GM23338 (cell line): ENCODE measurements around the gene TYROBP. TPM values are rescaled to one million over a fixed set of nuclear protein-coding genes. Genes with fewer than 3 reads are reported as not detected.

Source experiments
- ATAC-seq: fragments of 200-7000 bp; cut with Tn5 transposase; 3 replicates; pipeline ENCODE4 v1.9.1; 2020
- DNase-seq: peaks from one replicate; pipeline ENCODE4 v3.0.0-alpha.2; 2015; ENCODE audit warnings: low spot score
- H2AFZ ChIP-seq: fragments of 200-600 bp; sonication (generic); 2 replicates; pipeline ENCODE4 v1.8.0; 2016; ENCODE audit warnings: antibody characterized with exemption, mild to moderate bottlenecking, moderate library complexity
- H3F3A ChIP-seq: fragments of 200-600 bp; sonication (generic); replicated peaks from 2 replicates; pipeline ENCODE4 v1.8.0; 2017; ENCODE audit warnings: antibody characterized with exemption, mixed run types, low read depth
- H3K27ac ChIP-seq: fragments of 200-600 bp; sonication (generic); 2 replicates; pipeline ENCODE4 v1.6.1; 2016; ENCODE audit warnings: low read depth
- H3K27me3 ChIP-seq: fragments of 200-600 bp; sonication (generic); 2 replicates; pipeline ENCODE4 v1.8.0; 2016; ENCODE audit warnings: mild to moderate bottlenecking, mixed run types, moderate library complexity; ENCODE audit not compliant: insufficient read depth
- H3K36me3 ChIP-seq: fragments of 200-600 bp; sonication (generic); 2 replicates; pipeline ENCODE4 v1.8.0; 2016; ENCODE audit warnings: mild to moderate bottlenecking; ENCODE audit not compliant: insufficient read depth
- H3K4me1 ChIP-seq: fragments of 200-600 bp; sonication (generic); 2 replicates; pipeline ENCODE4 v1.8.0; 2016; ENCODE audit warnings: mild to moderate bottlenecking, moderate library complexity; ENCODE audit not compliant: insufficient read depth
- H3K4me2 ChIP-seq: fragments of 200-600 bp; sonication (generic); 2 replicates; pipeline ENCODE4 v1.7.1; 2017; ENCODE audit warnings: mixed run types
- H3K4me3 ChIP-seq: fragments of 200-600 bp; sonication (generic); 2 replicates; pipeline ENCODE4 v1.6.1; 2016; ENCODE audit warnings: mixed run types
- H3K79me2 ChIP-seq: fragments of 200-600 bp; sonication (generic); replicated peaks from 2 replicates; pipeline ENCODE4 v1.8.0; 2017; ENCODE audit warnings: mild to moderate bottlenecking; ENCODE audit not compliant: insufficient read depth
- H3K9me2 ChIP-seq: fragments of 200-600 bp; sonication (generic); 2 replicates; pipeline ENCODE4 v1.8.0; 2017; ENCODE audit not compliant: insufficient read depth
- H4K20me1 ChIP-seq: fragments of 200-600 bp; sonication (generic); replicated peaks from 2 replicates; pipeline ENCODE4 v1.8.0; 2017; ENCODE audit warnings: mild to moderate bottlenecking; ENCODE audit not compliant: insufficient read depth
- H3K27ac Mint-ChIP-seq: 2 replicates; pipeline ENCODE4 v1.8.0; 2020; ENCODE audit warnings: inconsistent platforms, mild to moderate bottlenecking, moderate library complexity, mixed read lengths
- H3K27me3 Mint-ChIP-seq: 3 replicates; pipeline ENCODE4 v1.8.0; 2022; ENCODE audit warnings: low read depth, mild to moderate bottlenecking, moderate library complexity, mixed read lengths, inconsistent platforms; ENCODE audit not compliant: insufficient read depth, poor library complexity
- H3K36me3 Mint-ChIP-seq: 3 replicates; pipeline ENCODE4 v1.8.0; 2021; ENCODE audit warnings: low read depth, mild to moderate bottlenecking, inconsistent platforms, moderate library complexity, mixed read lengths
- H3K4me1 Mint-ChIP-seq: 3 replicates; pipeline ENCODE4 v1.8.0; 2020; ENCODE audit warnings: mild to moderate bottlenecking, inconsistent platforms, mixed read lengths
- H3K4me3 Mint-ChIP-seq: 3 replicates; pipeline ENCODE4 v1.8.0; 2021; ENCODE audit warnings: moderate library complexity, mild to moderate bottlenecking, inconsistent platforms, mixed read lengths
- H3K9me3 Mint-ChIP-seq: 3 replicates; pipeline ENCODE4 v1.8.0; 2020; ENCODE audit warnings: moderate library complexity, mild to moderate bottlenecking, inconsistent platforms, mixed read lengths
- CREB1 ChIP-seq: fragments of 250-450 bp; sonication (Bioruptor Pico); IDR thresholded peaks from 2 replicates; pipeline ENCODE4 v1.5.0; 2020; ENCODE audit warnings: low read depth, mild to moderate bottlenecking, moderate library complexity
- EZH2 ChIP-seq: fragments of 200-600 bp; sonication (generic); IDR thresholded peaks from one replicate; pipeline ENCODE4 v1.8.0; 2017; ENCODE audit warnings: antibody characterized with exemption, mild to moderate bottlenecking, low read depth; ENCODE audit not compliant: unreplicated experiment
- JUNB ChIP-seq: IDR thresholded peaks from one replicate; pipeline ENCODE4 v1.6.1; 2016; ENCODE audit warnings: antibody characterized with exemption; ENCODE audit not compliant: unreplicated experiment
- NANOG ChIP-seq: IDR thresholded peaks from 2 replicates; pipeline ENCODE4 v1.6.1; 2016; ENCODE audit warnings: antibody characterized with exemption, borderline replicate concordance
- POLR2AphosphoS5 ChIP-seq: IDR thresholded peaks from 2 replicates; pipeline ENCODE4 v1.6.1; 2016; ENCODE audit warnings: antibody characterized with exemption, low read depth
- STAT1 ChIP-seq: IDR thresholded peaks from one replicate; pipeline ENCODE4 v1.6.1; 2016; ENCODE audit warnings: antibody characterized with exemption; ENCODE audit not compliant: unreplicated experiment
- ZNF114 ChIP-seq: fragments of 250-450 bp; sonication (Bioruptor Pico); IDR thresholded peaks from 2 replicates; pipeline ENCODE4 v1.5.0; 2020; ENCODE audit warnings: mild to moderate bottlenecking, moderate library complexity
- ZNF331 ChIP-seq: fragments of 250-450 bp; sonication (Bioruptor Pico); IDR thresholded peaks from 2 replicates; pipeline ENCODE4 v1.5.0; 2020; ENCODE audit warnings: low read depth, mild to moderate bottlenecking, moderate library complexity
- polyA plus RNA-seq: library from polyadenylated mRNA; unstranded; fragments of >200 nt; fragmentation: Nextera tagmentation; extraction: Ambion mirVana; gene quantifications from 2 replicates; pipeline ENCODE4 v1.2.1, GENCODE V29; 2016
- total RNA-seq: library from RNA; depleted of rRNA; stranded (reverse); fragments of >200 nt; shearing (Covaris generic); gene quantifications from 2 replicates; pipeline ENCODE4 v1.2.3, GENCODE V29; 2014
- TF ChIP-seq, protein P1 (sequence below): fragments of 250-450 bp; sonication (Bioruptor Pico); IDR thresholded peaks from 2 replicates; pipeline ENCODE4 v1.5.0; 2020; ENCODE audit warnings: mild to moderate bottlenecking, moderate library complexity
- TF ChIP-seq, protein P2 (sequence below): IDR thresholded peaks from one replicate; pipeline ENCODE4 v1.6.1; 2018; ENCODE audit warnings: antibody characterized with exemption; ENCODE audit not compliant: unreplicated experiment
- TF ChIP-seq, protein P3 (sequence below): IDR thresholded peaks from 2 replicates; pipeline ENCODE4 v1.6.1; 2016; ENCODE audit warnings: antibody characterized with exemption

The TYROBP gene
- total and polyA plus RNA-seq, 2 experiments from 2014 or later = not detected

DNA sequence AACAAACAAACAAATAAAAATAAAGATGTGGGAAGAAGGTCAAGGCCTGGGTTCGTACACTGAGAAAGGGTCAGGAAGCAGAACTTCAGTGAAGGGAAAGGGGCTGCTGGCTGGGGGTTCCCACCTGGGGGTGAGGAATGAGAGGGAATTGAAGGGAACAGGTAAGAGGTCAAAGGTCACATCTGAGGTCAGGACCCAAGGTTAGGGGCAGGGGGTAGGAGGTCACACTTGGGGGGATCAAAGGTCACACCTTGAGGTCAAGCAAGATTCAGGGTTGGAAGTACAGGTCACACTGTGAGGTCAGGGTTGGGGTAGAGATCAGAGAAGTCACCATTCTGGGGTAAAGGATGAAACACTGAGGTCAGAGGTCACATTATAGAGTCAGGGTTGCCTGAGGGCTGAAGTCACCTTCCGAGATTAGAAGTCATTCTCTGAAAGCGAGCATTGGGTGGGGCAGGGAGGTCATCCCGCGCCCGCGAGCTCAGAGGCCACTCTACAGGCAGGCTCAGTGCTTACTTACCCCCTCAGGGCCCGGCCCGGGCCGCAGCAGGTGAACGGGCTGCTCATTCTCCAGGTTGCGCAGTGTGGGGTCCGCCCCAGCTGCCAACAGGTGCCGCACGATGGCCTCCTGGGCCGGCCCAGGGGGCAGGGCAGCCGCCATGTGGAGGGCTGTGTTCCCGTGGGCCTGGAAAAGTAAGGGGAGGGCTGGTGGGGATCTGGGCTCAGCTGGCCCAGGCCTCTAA is 18.6 kb downstream of the TYROBP start (continued):
- TF ChIP-seq, protein P1, sequence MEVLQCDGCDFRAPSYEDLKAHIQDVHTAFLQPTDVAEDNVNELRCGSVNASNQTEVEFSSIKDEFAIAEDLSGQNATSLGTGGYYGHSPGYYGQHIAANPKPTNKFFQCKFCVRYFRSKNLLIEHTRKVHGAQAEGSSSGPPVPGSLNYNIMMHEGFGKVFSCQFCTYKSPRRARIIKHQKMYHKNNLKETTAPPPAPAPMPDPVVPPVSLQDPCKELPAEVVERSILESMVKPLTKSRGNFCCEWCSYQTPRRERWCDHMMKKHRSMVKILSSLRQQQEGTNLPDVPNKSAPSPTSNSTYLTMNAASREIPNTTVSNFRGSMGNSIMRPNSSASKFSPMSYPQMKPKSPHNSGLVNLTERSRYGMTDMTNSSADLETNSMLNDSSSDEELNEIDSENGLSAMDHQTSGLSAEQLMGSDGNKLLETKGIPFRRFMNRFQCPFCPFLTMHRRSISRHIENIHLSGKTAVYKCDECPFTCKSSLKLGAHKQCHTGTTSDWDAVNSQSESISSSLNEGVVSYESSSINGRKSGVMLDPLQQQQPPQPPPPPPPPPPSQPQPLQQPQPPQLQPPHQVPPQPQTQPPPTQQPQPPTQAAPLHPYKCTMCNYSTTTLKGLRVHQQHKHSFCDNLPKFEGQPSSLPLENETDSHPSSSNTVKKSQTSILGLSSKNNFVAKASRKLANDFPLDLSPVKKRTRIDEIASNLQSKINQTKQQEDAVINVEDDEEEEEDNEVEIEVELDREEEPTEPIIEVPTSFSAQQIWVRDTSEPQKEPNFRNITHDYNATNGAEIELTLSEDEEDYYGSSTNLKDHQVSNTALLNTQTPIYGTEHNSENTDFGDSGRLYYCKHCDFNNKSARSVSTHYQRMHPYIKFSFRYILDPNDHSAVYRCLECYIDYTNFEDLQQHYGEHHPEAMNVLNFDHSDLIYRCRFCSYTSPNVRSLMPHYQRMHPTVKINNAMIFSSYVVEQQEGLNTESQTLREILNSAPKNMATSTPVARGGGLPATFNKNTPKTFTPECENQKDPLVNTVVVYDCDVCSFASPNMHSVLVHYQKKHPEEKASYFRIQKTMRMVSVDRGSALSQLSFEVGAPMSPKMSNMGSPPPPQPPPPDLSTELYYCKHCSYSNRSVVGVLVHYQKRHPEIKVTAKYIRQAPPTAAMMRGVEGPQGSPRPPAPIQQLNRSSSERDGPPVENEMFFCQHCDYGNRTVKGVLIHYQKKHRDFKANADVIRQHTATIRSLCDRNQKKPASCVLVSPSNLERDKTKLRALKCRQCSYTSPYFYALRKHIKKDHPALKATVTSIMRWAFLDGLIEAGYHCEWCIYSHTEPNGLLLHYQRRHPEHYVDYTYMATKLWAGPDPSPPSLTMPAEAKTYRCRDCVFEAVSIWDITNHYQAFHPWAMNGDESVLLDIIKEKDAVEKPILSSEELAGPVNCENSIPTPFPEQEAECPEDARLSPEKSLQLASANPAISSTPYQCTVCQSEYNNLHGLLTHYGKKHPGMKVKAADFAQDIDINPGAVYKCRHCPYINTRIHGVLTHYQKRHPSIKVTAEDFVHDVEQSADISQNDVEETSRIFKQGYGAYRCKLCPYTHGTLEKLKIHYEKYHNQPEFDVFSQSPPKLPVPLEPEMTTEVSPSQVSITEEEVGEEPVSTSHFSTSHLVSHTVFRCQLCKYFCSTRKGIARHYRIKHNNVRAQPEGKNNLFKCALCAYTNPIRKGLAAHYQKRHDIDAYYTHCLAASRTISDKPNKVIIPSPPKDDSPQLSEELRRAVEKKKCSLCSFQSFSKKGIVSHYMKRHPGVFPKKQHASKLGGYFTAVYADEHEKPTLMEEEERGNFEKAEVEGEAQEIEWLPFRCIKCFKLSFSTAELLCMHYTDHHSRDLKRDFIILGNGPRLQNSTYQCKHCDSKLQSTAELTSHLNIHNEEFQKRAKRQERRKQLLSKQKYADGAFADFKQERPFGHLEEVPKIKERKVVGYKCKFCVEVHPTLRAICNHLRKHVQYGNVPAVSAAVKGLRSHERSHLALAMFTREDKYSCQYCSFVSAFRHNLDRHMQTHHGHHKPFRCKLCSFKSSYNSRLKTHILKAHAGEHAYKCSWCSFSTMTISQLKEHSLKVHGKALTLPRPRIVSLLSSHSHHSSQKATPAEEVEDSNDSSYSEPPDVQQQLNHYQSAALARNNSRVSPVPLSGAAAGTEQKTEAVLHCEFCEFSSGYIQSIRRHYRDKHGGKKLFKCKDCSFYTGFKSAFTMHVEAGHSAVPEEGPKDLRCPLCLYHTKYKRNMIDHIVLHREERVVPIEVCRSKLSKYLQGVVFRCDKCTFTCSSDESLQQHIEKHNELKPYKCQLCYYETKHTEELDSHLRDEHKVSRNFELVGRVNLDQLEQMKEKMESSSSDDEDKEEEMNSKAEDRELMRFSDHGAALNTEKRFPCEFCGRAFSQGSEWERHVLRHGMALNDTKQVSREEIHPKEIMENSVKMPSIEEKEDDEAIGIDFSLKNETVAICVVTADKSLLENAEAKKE (CRISPR knock-in tag) = no peak

DNA sequence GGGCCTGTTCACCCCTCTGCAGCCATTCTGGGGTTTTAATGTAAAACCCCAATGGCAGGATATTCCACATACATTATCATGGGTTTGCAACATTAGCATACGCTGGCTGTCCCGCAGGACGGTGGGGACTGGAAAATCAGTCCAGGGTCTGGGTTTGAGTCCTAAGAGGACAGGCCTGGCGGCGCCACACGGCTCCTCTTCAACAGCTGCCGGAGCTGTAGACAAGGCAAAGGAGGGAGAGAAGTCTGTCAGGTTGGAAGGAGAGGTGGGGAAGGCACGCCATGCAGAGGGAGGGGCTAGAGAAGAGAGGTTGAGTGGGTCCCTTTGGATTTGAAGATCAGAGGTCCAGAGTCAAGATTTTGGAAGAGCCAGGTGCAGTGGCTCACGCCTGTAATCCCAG is 19.7 kb downstream of the TYROBP start:
- TF ChIP-seq, protein P2, sequence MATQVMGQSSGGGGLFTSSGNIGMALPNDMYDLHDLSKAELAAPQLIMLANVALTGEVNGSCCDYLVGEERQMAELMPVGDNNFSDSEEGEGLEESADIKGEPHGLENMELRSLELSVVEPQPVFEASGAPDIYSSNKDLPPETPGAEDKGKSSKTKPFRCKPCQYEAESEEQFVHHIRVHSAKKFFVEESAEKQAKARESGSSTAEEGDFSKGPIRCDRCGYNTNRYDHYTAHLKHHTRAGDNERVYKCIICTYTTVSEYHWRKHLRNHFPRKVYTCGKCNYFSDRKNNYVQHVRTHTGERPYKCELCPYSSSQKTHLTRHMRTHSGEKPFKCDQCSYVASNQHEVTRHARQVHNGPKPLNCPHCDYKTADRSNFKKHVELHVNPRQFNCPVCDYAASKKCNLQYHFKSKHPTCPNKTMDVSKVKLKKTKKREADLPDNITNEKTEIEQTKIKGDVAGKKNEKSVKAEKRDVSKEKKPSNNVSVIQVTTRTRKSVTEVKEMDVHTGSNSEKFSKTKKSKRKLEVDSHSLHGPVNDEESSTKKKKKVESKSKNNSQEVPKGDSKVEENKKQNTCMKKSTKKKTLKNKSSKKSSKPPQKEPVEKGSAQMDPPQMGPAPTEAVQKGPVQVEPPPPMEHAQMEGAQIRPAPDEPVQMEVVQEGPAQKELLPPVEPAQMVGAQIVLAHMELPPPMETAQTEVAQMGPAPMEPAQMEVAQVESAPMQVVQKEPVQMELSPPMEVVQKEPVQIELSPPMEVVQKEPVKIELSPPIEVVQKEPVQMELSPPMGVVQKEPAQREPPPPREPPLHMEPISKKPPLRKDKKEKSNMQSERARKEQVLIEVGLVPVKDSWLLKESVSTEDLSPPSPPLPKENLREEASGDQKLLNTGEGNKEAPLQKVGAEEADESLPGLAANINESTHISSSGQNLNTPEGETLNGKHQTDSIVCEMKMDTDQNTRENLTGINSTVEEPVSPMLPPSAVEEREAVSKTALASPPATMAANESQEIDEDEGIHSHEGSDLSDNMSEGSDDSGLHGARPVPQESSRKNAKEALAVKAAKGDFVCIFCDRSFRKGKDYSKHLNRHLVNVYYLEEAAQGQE = no peak
- TF ChIP-seq POLR2AphosphoS5 (no peak), JUNB (no peak), ZNF331 (CRISPR knock-in tag) (no peak), EZH2 (no peak), NANOG (no peak), ZNF114 (CRISPR knock-in tag) (no peak), CREB1 (no peak), STAT1 (no peak)
- TF ChIP-seq, protein P3, sequence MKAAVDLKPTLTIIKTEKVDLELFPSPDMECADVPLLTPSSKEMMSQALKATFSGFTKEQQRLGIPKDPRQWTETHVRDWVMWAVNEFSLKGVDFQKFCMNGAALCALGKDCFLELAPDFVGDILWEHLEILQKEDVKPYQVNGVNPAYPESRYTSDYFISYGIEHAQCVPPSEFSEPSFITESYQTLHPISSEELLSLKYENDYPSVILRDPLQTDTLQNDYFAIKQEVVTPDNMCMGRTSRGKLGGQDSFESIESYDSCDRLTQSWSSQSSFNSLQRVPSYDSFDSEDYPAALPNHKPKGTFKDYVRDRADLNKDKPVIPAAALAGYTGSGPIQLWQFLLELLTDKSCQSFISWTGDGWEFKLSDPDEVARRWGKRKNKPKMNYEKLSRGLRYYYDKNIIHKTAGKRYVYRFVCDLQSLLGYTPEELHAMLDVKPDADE = no peak
- ATAC-seq = no peak
- peaks cover 11% of the 10 kb centered on the region; the same call in 1 of the 2 replicates for H3K36me3 ChIP-seq
- H3K4me3 Mint-ChIP-seq = no peak overlapping the region
- H2AFZ ChIP-seq = no peak overlapping the region
- H3K4me1 ChIP-seq = no peaks in the 10 kb centered on the region
- H3K27me3 Mint-ChIP-seq = peaks cover 13% of the 10 kb centered on the region
- no peaks in the 10 kb centered on the region for H3K27me3 ChIP-seq
- H3F3A ChIP-seq = 0 out of 2 replicates have a peak, but pooled peaks cover 3% of the 10 kb centered on the region
- no peak for DNase-seq
- no peak overlapping the region for H3K4me3 ChIP-seq
- H3K36me3 Mint-ChIP-seq = peaks cover 56% of the 10 kb centered on the region
- H3K27ac Mint-ChIP-seq = no peak overlapping the region
- peaks cover 12% of the 10 kb centered on the region for H4K20me1 ChIP-seq
- no peak overlapping the region for H3K4me2 ChIP-seq
- H3K9me2 ChIP-seq = no peaks in the 10 kb centered on the region
- no peaks in the 10 kb centered on the region for H3K9me3 Mint-ChIP-seq
- H3K4me1 Mint-ChIP-seq = no peaks in the 10 kb centered on the region
- H3K79me2 ChIP-seq = no peaks in the 10 kb centered on the region
- H3K27ac ChIP-seq = no peak overlapping the region
